ENCODE results near the gene AHSA1. TPM values are rescaled to one million over a fixed set of nuclear protein-coding genes. Genes with fewer than 3 reads are reported as not detected.

Gene AHSA1
- polyA plus RNA-seq, 2 donors = 75.4 to 97.4 TPM

Other genes starting within 250 kb of the AHSA1 start
- gene NGB, start 186.9 kb upstream of the AHSA1 start, polyA plus RNA-seq = under 1 TPM in 1 of 2 donors, not detected in 1; 0.04 TPM
- 10 to 100 TPM in 1 of 2 donors, 1 to 10 TPM in 1; 5.8 to 11.5 TPM for gene POMT2, start 137.2 kb upstream of the AHSA1 start, polyA plus RNA-seq
- 10 to 100 TPM; 22.2 to 34.2 TPM for gene GSTZ1, start 137.1 kb upstream of the AHSA1 start, polyA plus RNA-seq
- gene TMED8, start 81.0 kb upstream of the AHSA1 start, polyA plus RNA-seq = 1 to 10 TPM; 1.5 to 2.0 TPM
- gene SAMD15, start 80.7 kb upstream of the AHSA1 start, polyA plus RNA-seq = under 1 TPM; 0.34 to 0.41 TPM
- under 1 TPM; 0.09 to 0.22 TPM for gene NOXRED1, start 34.6 kb upstream of the AHSA1 start, polyA plus RNA-seq
- gene VIPAS39, start 492 bp upstream of the AHSA1 start, polyA plus RNA-seq = 1 to 10 TPM; 7.5 to 10.0 TPM
- under 1 TPM; 0.12 to 0.16 TPM for gene ISM2, start 40.7 kb downstream of the AHSA1 start, polyA plus RNA-seq
- 10 to 100 TPM; 14.1 to 16.3 TPM for gene SPTLC2, start 158.5 kb downstream of the AHSA1 start, polyA plus RNA-seq
- 1 to 10 TPM; 3.2 to 5.8 TPM for gene ALKBH1, start 249.9 kb downstream of the AHSA1 start, polyA plus RNA-seq

All from esophagus (tissue), 2 donors.